ENCODE results near the gene IKZF3.

The IKZF3 gene

DNA sequence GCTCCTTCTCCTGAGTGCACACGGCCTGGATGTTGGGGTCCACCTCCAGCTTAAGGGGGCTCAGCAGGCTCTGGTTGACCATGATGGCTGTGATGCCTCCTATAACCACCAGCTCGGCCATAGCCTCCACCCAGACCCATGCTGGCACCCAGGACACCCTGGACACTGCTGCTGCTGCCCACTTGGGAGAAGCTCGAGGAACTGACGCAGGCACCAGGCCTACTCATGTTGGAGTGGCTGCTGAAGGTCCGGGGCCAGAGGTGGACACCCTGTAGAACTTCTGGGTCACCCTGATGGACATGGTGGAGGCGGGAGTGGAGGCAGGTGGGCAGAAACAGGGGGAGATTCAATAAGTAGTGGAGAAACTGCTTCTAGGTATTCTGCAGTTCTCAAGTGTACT, 28.0 kb downstream of the IKZF3 start:
- TF ChIP-seq, protein P1, sequence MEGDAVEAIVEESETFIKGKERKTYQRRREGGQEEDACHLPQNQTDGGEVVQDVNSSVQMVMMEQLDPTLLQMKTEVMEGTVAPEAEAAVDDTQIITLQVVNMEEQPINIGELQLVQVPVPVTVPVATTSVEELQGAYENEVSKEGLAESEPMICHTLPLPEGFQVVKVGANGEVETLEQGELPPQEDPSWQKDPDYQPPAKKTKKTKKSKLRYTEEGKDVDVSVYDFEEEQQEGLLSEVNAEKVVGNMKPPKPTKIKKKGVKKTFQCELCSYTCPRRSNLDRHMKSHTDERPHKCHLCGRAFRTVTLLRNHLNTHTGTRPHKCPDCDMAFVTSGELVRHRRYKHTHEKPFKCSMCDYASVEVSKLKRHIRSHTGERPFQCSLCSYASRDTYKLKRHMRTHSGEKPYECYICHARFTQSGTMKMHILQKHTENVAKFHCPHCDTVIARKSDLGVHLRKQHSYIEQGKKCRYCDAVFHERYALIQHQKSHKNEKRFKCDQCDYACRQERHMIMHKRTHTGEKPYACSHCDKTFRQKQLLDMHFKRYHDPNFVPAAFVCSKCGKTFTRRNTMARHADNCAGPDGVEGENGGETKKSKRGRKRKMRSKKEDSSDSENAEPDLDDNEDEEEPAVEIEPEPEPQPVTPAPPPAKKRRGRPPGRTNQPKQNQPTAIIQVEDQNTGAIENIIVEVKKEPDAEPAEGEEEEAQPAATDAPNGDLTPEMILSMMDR (conservative IDR thresholded peaks at IDR 0.05) = no peak
- H3K27ac ChIP-seq = no peak overlapping the region

DNA sequence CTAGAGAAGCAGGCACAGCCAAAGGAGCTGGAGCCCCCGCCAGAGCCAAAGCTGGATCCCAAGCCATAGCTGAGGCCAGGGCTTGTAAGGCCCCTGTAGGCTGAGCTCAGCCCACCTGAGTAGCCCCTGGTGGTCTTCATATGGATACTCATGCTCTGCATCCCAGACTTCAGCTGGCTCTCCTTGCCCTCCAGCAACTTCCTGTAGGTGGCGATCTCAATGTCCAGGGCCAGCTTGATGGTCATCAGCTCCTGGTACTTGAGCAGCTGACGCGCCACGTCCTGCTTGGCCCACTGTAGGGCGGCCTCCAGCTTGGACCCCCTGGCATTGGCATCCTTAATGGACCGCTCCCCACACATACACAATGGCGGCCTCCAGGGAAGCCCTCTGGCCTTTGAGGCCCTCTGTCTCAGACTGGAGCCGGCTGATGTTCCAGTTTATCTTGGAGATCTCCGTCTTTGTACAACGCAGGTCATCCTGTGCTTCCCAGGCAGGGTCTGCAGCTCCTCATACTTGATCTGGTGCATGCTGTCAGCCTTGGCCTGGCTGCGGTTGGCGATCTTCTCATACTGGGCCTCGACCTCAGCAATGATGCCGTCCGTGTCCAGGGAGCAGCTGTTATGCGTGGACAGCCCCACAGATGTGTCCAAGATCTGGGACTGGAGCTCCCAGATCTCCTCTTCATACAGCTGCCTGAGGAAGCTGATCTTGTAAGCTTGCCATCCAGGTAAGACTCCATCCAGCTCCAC, 28.9 kb downstream of the IKZF3 start:
- no peak overlapping the region for H3K27ac ChIP-seq
- TF ChIP-seq, protein P1 (conservative IDR thresholded peaks at IDR 0.05) = no peak

DNA sequence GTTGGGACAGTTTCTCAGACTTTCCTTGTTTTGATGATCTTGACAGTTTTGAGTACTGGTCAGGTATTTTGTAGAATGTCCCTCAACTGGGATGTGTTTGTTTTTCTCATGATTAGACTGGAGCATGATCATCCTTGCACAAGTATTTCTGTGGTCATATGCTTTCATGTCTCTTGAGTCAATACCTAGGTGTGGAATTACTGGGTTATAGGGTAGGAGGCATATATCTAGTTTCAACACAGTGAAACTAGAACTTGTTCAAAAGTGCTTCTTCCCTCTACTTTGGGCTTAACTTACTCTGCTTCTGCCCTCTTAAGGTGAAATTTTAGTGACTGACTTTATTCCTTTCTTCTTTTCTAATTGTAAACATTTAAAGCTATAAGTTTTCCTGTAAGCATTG, 30.1 kb downstream of the IKZF3 start:
- TF ChIP-seq, protein P1 (conservative IDR thresholded peaks at IDR 0.05) = no peak

DNA sequence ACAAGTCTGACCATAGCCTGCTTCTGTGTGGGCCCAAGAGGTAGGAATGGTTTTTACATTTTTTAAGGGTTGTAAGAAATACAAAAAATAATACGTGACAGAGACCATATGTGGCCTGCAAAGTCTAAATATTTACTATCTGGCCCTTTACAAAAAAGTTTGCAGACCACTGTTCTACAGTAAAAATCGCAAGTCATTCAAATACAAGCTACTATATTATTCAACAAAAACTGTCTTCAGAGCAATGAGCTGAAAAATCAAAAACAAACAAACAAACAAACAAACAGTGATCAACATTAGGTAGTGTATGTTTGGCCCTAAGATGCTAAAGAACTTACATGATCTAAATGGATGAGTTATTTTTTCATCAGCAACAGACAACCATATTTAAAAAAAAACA, 32.5 kb downstream of the IKZF3 start:
- TF ChIP-seq, protein P1 (conservative IDR thresholded peaks at IDR 0.05) = no peak
- no peak overlapping the region for H3K27ac ChIP-seq

More for the DNA sequence above, 30.1 kb downstream of the IKZF3 start:
- H3K27ac ChIP-seq = no peak overlapping the region

DNA sequence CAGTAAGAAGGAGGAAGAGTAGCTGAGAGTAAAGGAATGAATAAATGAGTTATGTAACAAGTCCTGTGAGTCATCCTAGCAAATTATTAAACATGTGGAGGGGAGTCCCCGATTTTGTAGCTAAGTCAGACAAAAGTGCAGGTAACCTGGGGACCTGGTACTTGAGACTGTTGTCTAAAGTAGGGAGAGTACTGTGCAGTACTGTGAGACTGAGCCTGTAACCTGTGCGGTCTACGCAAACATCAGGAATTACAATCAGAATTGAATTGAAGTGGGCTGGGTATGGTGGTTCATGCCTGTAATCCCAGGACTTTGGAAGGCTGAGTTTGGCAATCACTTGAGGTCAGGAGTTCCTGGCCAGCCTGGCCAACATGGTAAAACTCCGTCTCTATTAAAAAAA, 35.7 kb downstream of the IKZF3 start:
- no peak overlapping the region for H3K27ac ChIP-seq
- TF ChIP-seq, protein P1 (conservative IDR thresholded peaks at IDR 0.05) = no peak

DNA sequence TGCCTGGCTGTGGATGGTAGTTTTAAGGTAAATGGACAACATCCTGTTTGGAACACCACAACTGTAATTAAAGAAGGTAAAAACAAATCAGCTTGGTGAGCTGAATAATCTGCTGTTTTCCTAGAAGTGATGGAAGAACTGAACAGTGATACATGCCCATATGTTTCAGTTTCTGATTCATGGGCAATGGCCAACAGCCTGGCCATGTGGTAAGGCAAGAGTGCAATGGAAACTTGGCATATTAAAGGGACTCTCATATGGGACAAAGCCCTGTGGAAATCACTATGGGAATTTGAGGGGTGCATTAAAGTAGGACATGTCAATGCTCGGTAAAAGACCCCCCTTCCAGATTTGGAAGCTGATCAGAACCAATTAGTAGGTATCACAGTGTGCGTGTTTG, 37.8 kb downstream of the IKZF3 start:
- no peak overlapping the region for H3K27ac ChIP-seq
- TF ChIP-seq, protein P1 (conservative IDR thresholded peaks at IDR 0.05) = no peak

DNA sequence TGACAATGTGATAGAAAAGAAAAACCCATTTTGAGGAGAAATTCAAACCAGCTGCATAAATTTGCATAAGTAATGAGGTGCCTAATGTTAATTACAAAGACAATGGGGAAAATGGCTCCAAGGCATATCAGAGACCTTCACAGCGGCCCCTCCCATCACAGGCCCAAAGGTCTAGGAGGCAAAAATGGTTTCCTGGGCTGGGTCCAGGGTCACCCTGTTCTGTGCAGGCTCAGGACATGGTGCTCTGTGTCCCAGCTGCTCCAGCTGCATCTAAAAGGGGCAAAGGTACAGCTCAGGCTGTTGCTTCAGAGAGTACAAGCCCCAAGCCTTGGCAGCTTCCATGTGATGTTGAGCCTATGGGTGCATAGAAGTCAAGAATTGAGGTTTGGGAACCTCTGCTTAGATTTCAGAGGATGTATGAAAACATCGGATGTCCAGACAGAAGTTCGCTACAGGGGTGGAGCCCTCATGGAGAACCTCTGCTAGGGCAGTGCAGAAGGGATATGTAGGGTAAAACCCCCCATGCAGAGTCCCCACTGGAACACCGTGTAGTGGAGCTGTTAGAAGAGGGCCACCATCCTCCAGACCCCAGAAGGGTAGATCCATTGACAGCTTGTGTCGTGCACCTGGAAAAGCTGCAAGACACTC, 40.6 kb downstream of the IKZF3 start:
- TF ChIP-seq, protein P1 (conservative IDR thresholded peaks at IDR 0.05) = no peak

More for the DNA sequence above, 40.6 kb downstream of the IKZF3 start:
- no peak overlapping the region for H3K27ac ChIP-seq

All from VCaP (cell line).